Fibroblast of skin of right quadriceps (primary cell): ENCODE results near the gene LILRB1.
"Not testable (repeated sequence)": the region's sequence is repeated elsewhere in the genome, so short reads cannot be mapped to it uniquely, and the experiment has no call there.

Source experiments
- DNase-seq: peaks from one replicate; pipeline ENCODE4 v3.0.0-alpha.2; 2013

Gene LILRB1

DNA sequence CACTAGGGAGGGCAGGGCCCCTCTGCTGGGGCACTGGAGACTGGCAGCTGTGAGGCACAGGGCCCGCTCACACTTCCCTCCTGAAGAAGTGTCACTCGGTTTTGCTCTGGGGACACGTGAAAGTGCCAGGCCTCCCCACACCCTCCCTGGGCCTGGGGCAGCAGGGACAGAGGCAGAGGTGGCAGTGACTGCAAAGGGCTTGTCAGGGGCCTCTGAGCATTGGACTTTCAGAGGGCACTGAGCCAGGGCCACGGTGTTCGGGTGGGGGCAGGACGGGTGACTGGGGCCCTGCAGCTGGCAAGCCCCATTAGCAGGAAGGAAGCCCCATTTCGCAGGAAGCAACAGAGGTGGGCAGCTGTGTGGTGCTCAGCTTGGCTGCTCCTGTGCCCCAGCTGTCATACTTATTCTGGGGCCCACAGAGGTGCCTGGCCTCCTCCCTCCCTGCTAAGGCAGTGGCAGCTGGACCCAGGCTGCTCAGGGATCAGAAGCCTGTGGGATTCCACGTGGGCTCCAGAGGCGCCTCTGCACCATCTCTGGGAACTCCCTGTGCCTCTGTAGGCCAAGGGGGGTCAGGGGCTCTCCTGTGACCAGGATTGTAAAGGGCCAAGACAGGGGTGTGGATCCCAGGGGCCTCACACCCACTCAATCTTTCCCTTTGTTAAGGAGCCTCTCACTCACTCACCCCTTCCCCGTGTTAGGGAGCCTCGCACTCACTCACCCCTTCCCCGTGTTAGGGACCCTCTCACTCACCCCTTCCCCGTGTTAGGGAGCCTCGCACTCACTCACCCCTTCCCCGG, 5.2 kb upstream of the LILRB1 start:
- not testable (repeated sequence) for DNase-seq

DNA sequence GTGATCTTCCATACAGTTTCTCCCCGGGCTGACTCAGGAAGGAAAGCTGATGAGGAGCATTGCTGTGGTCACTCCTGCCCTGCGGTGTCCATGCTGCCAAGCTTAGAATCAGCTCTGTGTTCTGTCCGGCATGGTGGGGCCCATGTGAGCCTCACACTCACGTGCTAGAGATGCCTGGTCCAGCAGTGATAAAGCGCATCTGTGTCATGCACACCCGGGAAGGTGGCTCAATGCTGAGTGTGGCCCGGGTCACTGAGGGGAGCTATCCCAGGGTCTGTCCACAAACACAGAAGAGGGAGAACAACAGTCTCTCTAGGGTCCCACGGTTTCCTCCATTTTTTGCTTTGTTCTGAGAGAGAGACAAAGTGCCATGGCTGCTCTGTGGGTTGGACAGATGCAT, 3.5 kb upstream of the LILRB1 start:
- no peak for DNase-seq

DNA sequence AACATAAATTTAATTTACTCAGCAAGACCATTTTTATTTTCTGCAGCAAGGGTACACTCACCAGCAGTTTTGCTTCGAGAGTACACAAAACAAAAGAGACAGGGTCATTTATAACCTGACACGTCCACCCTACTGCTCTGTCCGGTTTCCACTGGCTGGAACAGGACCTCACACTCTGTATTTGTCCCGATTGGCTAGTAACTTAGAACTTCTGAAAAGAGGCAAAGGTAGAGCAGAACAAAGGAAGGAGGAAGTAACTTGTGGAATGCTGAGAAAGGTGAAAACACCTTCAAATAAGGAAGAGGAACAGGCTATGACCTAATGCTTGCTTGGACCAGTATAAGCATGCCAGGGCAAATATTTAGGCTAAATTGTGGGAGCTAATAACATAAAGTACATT, 2.4 kb upstream of the LILRB1 start:
- DNase-seq = not testable (repeated sequence)

DNA sequence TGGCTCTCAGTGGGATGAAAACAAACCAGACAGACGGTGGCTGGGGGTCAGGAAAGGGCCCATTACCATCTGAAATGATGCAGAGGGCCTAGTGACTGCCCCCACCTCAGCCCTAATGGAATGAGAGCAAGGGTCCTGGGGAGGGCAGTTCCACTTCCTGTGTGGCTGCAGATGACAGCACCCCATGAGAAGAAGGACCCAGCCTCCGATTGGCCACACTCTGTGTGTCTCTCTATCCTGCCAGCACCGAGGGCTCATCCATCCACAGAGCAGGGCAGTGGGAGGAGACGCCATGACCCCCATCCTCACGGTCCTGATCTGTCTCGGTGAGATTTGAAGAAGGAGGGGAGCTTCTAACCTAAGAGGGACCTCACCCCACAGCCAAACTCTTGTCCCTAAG, 498 bp downstream of the LILRB1 start:
- DNase-seq = no peak

DNA sequence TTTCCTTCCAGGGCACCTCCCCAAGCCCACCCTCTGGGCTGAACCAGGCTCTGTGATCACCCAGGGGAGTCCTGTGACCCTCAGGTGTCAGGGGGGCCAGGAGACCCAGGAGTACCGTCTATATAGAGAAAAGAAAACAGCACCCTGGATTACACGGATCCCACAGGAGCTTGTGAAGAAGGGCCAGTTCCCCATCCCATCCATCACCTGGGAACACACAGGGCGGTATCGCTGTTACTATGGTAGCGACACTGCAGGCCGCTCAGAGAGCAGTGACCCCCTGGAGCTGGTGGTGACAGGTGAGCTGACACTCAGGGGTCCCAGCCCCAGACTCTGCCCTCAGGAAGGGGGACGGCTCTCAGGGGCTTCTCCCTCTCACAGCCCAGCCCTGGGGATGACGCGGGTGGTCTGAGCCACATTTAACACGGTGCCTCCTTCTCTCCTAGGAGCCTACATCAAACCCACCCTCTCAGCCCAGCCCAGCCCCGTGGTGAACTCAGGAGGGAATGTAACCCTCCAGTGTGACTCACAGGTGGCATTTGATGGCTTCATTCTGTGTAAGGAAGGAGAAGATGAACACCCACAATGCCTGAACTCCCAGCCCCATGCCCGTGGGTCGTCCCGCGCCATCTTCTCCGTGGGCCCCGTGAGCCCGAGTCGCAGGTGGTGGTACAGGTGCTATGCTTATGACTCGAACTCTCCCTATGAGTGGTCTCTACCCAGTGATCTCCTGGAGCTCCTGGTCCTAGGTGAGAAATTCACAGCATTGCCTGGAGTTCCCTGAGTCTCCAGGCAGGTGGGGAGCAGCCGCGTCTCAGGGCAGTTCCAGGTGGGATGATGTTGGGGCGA, 1.4 kb downstream of the LILRB1 start:
- not testable (repeated sequence) for DNase-seq

DNA sequence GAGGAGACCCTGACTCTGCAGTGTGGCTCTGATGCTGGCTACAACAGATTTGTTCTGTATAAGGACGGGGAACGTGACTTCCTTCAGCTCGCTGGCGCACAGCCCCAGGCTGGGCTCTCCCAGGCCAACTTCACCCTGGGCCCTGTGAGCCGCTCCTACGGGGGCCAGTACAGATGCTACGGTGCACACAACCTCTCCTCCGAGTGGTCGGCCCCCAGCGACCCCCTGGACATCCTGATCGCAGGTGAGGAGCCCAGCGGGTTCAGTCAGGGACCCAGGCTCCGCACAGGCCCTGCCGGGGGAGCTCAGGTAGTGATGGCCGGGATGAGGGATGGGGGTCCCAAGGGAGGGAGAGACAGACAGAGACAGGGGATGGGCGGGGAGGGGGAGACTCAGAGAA, 2.2 kb downstream of the LILRB1 start:
- DNase-seq = not testable (repeated sequence)

DNA sequence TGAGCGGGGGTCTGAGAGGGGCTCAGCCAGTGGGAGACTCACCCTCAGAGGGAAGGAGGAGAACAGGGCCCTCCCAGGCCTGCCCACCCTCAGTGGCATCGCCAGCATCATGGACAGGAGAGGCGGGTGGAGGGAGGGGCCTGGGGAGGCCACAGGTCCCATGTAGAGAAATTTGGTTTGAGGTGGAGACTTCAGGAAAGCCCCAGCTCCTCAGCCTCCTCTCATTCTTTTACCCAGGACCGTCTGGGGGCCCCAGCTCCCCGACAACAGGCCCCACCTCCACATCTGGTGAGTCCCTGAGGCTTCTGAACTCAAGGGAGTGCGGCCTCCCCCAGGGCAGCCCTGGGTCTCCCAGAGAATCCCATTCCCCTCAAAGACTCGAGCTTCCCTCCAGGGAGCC, 3.1 kb downstream of the LILRB1 start:
- no peak for DNase-seq

DNA sequence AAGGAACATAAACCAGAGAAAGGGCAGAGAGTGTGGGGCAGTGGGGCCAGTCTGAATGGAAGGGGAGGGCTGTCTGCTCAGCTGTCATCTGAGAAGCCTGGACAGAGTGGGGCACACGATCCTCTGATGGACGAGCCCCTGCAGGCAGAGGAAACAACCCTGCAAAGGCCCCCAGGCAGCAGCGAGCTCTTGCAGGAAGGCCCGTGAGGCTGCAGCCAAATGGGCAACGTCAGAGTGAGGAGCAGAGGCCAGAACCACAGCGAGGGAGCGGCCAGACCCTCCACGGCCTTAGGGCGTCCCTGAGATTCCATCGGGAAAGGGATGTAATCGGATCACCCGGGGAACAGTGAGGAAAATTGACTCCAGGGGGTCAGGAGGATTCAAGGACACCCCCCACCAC, 5.8 kb downstream of the LILRB1 start:
- DNase-seq = not testable (repeated sequence)

DNA sequence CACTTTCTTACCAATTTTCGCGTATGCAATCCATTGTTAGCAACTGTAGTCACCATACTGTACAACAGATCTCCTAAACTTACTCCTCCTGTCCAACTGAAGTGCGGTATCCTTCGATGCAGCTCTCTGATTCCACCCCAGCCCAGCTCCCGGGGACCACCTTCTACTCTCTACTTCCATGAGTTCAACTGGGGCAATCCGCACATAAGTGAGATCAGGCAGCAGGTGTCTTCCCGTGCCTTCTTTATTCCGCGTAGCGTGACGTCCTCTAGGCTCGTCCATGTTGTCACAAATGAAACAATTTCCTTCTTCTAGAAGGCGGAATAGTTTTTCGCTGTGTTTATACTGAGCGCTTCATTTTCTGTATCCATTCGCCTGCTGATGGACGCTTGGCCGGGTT, 8.4 kb downstream of the LILRB1 start:
- DNase-seq = no peak

DNA sequence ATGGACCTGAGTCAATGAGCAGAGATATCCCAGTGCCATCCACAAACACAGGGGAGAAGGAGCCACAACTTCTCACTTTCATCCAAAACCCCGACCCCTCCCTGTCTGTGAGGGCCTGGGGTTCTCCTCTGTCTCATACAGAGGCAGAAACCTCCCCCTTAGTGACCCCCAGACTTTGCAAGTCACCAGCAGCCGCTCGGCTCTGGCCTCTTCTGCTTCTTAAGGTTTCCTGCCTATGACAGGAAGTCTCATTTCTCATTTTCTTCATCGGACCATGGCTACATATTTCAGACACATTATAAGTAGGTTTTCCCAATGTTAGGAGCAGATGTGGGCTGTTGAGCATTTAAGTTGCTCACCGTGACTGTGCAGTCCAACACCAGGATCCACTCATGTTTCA, 12.7 kb downstream of the LILRB1 start:
- DNase-seq = not testable (repeated sequence)

DNA sequence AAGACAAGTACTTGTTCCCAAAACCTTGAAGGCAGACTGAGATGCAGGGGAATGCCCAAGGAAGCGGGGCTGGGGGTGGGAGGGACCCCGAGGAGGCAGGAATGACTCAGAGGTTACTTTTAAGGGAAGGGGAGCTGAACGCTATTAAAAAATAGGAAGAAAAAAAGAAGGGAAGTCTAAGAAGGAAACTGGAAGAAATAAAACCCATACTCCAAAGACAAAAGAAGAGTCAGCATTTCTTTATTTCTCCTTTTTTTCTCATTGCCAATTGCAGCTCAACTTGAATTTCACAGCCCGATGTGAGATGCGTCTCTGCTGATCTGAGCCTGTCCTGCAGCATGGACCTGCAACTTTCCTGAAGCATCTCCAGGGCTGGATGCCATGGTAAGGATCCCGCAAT, 13.3 kb downstream of the LILRB1 start:
- not testable (repeated sequence) for DNase-seq

DNA sequence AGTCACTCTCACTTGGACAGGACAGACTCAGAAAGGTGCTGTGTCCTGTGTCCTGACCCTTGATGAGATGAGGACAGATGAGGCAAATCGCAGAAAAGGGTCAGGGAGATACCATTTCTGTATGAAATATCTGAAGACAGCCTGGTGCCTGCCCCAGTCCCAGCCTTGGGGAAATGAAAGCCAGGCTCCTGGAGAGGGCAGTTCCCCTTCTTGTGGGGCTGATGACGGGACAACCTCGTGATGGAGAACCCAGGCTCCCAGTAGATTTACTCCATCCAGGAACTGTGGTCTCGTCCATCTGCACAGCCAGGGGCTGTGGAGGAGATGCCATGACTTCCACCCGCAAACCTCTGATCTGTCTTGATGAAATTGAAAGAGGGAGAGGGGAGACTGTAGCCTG, 13.8 kb downstream of the LILRB1 start:
- DNase-seq = no peak

DNA sequence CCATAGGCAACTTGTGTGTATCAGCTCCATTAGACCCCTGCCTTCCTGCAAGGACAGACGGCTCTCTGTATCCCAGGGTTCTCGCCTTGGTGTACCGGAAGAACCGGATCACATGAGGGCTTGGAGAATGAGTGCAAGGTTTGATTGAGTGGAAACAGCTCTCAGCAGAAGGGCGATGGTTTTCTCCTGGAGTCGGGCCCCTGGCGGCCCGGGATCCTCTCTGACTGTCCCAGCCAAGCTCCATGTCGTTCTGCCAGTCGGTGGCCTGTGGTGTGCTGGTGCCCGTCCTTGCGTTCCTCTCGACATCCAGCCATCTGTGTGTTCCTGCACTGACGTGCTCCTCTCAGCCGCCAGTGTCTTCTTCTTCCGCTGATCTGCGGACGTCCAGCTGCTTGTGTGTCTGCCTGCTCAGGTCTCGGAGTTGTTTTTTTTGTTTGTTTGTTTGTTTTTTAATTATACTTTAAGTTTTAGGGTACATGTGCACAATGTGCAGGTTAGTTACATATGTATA, 16.1 kb downstream of the LILRB1 start:
- no peak for DNase-seq

DNA sequence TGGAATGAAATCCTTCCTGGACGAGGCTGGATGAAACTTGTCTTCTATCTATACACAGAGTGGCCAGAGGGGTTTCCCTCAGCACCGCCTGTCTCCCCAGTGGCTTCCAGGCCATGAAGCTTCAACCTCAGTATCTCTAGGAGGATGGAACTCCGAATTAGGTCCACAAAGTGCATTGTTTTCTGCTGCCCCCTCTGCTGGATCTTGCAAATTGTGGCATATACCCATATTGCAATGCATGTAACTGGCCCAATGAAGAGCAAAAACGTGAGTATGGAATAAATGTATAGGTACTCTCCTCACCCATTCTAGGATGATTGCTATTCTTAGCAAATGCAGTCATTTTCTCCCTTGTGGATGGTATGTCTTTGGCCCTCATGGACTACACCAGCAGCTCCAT, 17.8 kb downstream of the LILRB1 start:
- no peak for DNase-seq

DNA sequence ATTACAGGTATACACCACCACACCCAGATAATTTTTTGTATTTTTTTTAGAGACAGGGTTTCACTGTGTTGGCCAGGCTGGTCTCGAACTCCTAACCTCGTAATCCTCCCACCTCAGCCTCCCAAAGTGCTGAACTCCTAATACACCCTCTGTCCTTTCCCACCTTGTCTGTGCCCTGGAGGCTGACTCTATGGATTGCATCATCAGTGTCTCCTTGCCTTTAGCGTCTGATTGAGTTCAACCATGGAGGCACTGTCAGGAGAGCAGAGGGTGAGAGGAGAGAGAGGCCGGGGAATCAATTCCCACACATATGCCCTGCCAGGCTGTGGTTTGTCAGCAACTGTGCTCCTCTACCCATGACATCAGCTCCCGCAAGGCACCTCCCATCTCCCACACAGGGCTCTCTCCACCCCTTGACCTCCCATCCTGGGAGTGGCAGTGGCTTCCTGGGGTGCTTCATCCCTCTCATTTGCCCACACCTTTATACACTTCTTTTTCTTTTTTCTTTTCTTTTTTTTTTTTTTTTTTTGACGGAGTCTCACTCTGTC, 19.9 kb downstream of the LILRB1 start:
- no peak for DNase-seq

DNA sequence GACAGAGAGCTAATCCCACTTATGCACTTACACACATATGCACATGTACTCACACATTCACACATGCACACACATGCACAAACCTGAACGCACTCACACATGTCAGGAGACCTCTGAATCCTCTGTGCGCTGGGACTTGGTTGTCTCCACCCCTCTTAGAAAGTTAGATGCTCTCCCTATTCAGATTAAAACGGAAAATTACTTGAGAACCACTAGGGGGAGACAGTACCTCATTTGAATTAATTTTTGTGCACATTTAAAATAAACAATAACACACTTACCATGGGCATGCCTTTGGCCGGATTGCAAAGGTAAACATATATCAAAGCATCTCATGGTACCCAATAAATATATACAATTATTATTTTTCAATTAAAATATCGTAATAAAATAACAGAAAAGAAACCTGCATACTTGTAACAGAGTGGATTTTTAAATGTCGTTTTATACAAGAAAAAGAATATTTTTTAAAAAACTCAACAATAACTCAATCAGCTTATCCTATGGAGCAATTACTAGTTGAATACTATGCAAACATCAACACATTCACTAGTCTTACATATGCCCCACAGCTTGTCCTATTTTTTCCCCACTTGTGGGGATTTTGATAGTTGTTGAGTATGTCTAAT, 23.0 kb downstream of the LILRB1 start:
- no peak for DNase-seq

DNA sequence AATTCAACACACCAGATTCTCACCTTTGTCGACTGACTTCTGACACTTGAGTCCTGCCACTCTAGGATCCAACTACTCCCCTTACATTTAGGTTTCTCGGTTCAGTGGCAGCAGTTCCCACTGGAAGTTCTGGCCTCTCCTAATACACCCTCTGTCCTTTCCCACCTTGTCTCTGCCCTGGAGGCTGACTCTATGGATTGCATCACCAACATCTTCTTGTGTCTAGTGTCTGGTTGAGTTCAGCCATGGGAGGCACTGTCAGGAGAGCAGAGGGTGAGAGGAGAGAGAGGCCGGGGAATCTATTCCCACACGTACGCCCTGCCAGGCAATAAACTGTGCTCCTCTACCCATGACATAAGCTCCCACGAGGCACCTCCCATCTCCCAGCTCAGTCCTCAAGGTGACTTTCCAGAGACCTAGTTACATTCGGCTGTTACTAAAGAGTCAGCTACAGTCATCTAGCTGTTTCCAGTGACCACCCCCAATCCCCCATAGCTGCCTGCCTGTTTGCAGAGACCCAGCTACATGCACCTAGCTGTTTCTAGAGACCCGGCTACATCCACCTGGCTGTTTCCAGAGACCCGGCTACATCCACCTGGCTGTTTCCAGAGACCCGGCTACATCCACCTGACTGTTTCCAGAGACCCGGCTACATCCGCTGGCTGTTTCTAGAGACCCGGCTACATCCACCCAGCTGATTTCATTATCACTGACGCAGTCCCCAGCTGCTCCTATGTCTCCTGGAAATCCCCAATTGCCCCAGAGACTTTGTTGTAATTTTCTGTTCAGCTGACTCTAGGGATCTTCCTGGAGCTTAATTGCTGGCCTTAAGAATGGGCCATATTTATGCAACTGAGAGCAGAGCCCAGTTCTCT, 24.4 kb downstream of the LILRB1 start:
- no peak for DNase-seq

DNA sequence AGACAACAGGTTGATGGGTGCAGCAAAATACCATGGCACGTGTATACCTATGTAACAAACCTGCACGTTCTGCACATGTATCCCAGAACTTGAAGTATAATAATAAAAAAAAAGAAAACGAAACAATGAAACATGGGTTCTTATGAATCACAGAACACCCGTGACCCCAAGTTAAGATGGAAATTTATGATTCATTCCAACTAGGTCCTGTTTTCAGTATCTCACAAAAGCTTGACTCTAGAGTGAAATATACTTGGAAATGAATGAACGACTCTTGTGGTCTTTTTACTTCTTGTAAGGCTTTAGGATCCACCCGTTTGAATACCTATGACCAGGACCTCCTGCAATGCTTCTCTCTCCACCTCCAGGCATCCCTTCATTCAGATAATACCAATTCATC, 29.0 kb downstream of the LILRB1 start:
- DNase-seq = no peak

DNA sequence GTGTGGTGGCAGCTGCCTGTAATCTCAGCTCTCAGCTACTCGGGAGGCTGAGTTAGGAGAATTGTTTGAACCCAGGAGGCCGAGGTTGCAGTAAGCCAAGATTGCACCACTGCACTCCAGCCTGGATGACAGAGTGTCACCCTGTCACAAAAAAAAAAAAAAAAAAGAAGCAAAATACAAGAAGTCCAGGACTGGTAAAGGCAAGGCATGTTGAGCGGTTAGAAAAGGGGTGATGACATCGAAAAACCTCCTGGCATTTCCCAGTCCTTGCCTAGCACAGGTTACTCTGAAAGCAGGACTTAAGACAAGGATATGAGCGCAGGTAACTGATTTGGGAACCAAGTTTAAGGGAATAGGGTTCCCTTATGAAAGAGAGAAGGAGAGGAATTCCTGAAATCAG, 30.0 kb downstream of the LILRB1 start:
- DNase-seq = no peak

DNA sequence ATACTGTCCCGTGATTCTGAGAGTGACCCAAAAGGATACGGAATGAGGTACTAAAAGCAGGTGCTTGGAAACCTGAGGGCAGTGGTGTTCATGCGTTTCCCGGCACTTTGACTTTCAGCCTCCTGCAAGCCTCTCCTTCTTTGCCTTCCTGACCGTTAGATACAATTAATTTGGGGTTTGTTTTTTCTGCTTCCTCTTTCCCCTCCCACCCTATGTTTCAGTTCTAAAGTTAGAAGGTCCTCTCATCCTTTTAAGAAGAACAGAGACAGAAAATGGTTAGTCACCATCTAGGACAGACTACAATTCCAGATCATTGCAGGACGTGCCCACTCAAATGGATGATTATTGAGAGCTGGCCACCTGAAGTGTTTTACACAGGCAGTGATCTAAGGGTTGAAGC, 30.7 kb downstream of the LILRB1 start:
- DNase-seq = no peak

DNA sequence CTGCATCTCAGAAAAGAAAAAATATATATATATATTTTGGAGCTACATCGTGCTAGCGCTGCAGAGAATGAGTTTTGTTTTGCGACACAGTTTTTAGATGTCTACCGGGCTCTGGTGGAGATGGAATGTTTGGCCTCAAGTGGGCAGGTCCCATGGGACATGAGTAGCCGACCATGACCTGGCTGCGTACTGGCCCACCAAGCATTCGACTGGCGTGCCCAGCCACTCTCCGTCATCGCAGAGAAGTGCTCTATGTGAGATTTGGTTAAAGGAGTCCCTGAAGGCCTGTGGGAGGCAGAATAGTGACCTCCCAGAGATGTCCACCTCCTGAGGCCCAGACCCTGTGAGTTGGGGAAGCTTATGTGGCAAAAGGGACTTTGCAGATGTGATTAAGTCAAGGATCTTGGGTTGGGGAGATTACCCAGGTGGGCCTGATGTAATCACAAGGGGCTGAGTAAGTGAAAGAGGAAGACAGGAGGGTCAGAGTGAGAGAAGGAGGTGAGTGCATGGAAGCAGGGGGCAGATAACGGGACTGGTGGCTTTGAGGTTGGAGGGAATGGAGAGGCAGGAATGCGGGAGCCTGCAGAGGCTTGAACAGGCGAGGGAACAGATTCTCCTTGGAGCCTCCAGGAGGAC, 31.7 kb downstream of the LILRB1 start:
- DNase-seq = no peak

DNA sequence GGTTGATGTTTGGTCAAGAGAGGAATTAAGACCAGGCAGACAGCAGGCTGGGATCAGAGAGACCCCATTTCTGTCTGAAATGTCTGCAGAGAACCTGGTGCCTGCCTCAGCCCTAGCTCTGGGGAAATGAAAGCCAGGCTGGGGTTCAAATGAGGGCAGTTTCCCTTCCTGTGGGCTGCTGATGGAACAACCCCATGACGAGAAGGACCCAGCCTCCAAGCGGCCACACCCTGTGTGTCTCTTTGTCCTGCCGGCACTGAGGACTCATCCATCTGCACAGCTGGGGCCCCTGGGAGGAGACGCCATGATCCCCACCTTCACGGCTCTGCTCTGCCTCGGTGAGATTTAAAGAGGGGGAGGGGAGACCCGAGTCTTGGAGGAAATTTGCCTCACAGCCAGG, 32.4 kb downstream of the LILRB1 start, which contains the start of gene LILRB4:
LILRB4 (plus strand) TSS at position 256 of the 400 bp plus-strand sequence; CDS start at position 305, 49 bp downstream.
- no peak for DNase-seq
